CD1c-positive myeloid dendritic cell (primary cell): ENCODE measurements around the gene ZCCHC24.

Experiments used
- DNase-seq: peaks from one replicate; pipeline ENCODE4 v3.0.0-alpha.2; 2016; ENCODE audit errors: extremely low spot score

ZCCHC24 gene

GRCh38 chr10:79411546-79412495 lies 33.6 kb downstream of the ZCCHC24 start:
- DNase-seq = peak; percentile 64

- DNase-seq = no peak
Measured at GRCh38 chr10:79410315-79411094, 34.9 kb downstream of the ZCCHC24 start.

- DNase-seq = no peak
Measured at GRCh38 chr10:79409726-79410085, 35.7 kb downstream of the ZCCHC24 start.

GRCh38 chr10:79409038-79409725 lies 36.2 kb downstream of the ZCCHC24 start:
- no peak for DNase-seq

GRCh38 chr10:79407811-79408795 lies 37.3 kb downstream of the ZCCHC24 start:
- no peak for DNase-seq

GRCh38 chr10:79407423-79407796 lies 38.0 kb downstream of the ZCCHC24 start:
- DNase-seq = no peak

GRCh38 chr10:79406683-79407422 lies 38.6 kb downstream of the ZCCHC24 start:
- no peak for DNase-seq

- DNase-seq = no peak
Measured at GRCh38 chr10:79405995-79406515, 39.4 kb downstream of the ZCCHC24 start.

- DNase-seq = no peak
Measured at GRCh38 chr10:79405221-79405994, 40.0 kb downstream of the ZCCHC24 start.

GRCh38 chr10:79404690-79405131 lies 40.7 kb downstream of the ZCCHC24 start:
- DNase-seq = peak; percentile 9

GRCh38 chr10:79404231-79404609 lies 41.2 kb downstream of the ZCCHC24 start:
- peak; percentile 27 for DNase-seq

GRCh38 chr10:79403441-79404230 lies 41.8 kb downstream of the ZCCHC24 start:
- DNase-seq = peak; percentile 15

GRCh38 chr10:79402951-79403350 lies 42.5 kb downstream of the ZCCHC24 start:
- DNase-seq = no peak

GRCh38 chr10:79402625-79402946 lies 42.8 kb downstream of the ZCCHC24 start:
- no peak for DNase-seq

GRCh38 chr10:79401015-79401921 lies 44.2 kb downstream of the ZCCHC24 start:
- no peak for DNase-seq

- peak; percentile 48 for DNase-seq
Measured at GRCh38 chr10:79400146-79401004, 45.0 kb downstream of the ZCCHC24 start.
